MCF 10A (cell line): ENCODE measurements around the gene C2CD4B. TPM values are rescaled to one million over a fixed set of nuclear protein-coding genes. Genes with fewer than 3 reads are reported as not detected.

Source experiments
- BruUV-seq: library from RNA; stranded (reverse); fragments of 400-500 nt; replicated peaks from 2 replicates; lab custom pipeline; 2021; lab: Mats Ljungman, UMichigan
- CTCF ChIA-PET: fragments of 300-600 bp; sonication (Branson Sonifier 250); formaldehyde crosslinking; extraction: SDS; loops from one replicate; lab custom pipeline; 2021; ENCODE audit warnings: antibody characterized with exemption, inconsistent platforms; lab: Yijun Ruan, JAX
- POLR2A ChIA-PET: fragments of 300-600, 350-650 bp; sonication (Branson Sonifier 250); formaldehyde crosslinking; extraction: SDS; loops from one replicate; lab custom pipeline; 2020; ENCODE audit warnings: antibody characterized with exemption, inconsistent platforms; lab: Yijun Ruan, JAX
- DNase-seq: peaks from one replicate; pipeline ENCODE4 v3.0.0-alpha.2; 2018; ENCODE audit not compliant: unreplicated experiment
- H3K27ac Mint-ChIP-seq: one replicate; pipeline ENCODE4 v1.8.0; 2022; ENCODE audit warnings: mild to moderate bottlenecking, low read depth, mixed read lengths; ENCODE audit not compliant: unreplicated experiment
- H3K27me3 Mint-ChIP-seq: one replicate; pipeline ENCODE4 v1.8.0; 2022; ENCODE audit warnings: mixed read lengths; ENCODE audit not compliant: insufficient read depth, unreplicated experiment
- H3K36me3 Mint-ChIP-seq: one replicate; pipeline ENCODE4 v1.8.0; 2022; ENCODE audit warnings: mild to moderate bottlenecking, moderate library complexity, mixed read lengths; ENCODE audit not compliant: insufficient read depth, unreplicated experiment
- H3K4me1 Mint-ChIP-seq: one replicate; pipeline ENCODE4 v1.8.0; 2022; ENCODE audit warnings: mixed read lengths; ENCODE audit not compliant: insufficient read depth, unreplicated experiment
- H3K4me3 Mint-ChIP-seq: one replicate; pipeline ENCODE4 v1.8.0; 2022; ENCODE audit warnings: mild to moderate bottlenecking, moderate library complexity, mixed read lengths; ENCODE audit not compliant: unreplicated experiment
- H3K9me3 Mint-ChIP-seq: one replicate; pipeline ENCODE4 v1.8.0; 2022; ENCODE audit warnings: mixed read lengths; ENCODE audit not compliant: unreplicated experiment
- CTCF ChIP-seq: fragments of 200-600 bp; IDR thresholded peaks from one replicate; pipeline ENCODE4 v1.8.0; 2022; ENCODE audit warnings: antibody characterized with exemption, mild to moderate bottlenecking; ENCODE audit not compliant: unreplicated experiment
- intact Hi-C: fragments of 100-400 bp; cut with micrococcal nuclease; formaldehyde crosslinking; loops from 2 replicates; pipeline ENCODE4 v1.14.1; 2022
- total RNA-seq: library from RNA; stranded (reverse); gene quantifications from 2 replicates; pipeline ENCODE4 v1.2.3, GENCODE V29; 2022

C2CD4B gene
- total RNA-seq, 1 experiment from 2014 or later, result not detected

DNA sequence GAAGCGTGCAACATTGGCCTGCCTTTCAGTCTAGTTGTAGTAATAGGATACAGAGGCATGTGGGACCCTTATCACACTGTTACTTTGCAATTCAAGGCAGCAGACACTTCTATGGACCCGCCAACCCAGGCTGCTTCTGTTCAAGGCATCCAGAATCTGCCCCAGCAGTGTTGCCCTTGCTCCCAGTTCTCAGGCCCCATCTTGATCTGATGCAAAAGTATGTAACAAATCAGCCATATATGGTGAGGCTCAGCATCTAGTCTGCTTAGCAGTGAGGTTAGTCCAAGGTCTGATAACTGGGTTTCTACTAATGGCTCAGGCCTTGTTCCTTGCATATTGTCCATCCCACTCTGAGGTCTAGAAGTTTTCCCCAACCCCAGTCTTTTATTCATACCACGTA lies 17.9 kb downstream of the C2CD4B start:
- Mint-ChIP-seq H3K4me3 (no peak overlapping the region), H3K9me3 (no peaks in the 10 kb centered on the region), H3K27ac (no peak overlapping the region), H3K36me3 (no peaks in the 10 kb centered on the region), H3K27me3 (no peaks in the 10 kb centered on the region), H3K4me1 (no peaks in the 10 kb centered on the region)
- CTCF ChIA-PET, result no interaction called here
- no peak for TF ChIP-seq CTCF
- no TSS peak for BruUV-seq
- no peak for DNase-seq
- intact Hi-C loops, result no loop called here
- POLR2A ChIA-PET, result no interaction called here

DNA sequence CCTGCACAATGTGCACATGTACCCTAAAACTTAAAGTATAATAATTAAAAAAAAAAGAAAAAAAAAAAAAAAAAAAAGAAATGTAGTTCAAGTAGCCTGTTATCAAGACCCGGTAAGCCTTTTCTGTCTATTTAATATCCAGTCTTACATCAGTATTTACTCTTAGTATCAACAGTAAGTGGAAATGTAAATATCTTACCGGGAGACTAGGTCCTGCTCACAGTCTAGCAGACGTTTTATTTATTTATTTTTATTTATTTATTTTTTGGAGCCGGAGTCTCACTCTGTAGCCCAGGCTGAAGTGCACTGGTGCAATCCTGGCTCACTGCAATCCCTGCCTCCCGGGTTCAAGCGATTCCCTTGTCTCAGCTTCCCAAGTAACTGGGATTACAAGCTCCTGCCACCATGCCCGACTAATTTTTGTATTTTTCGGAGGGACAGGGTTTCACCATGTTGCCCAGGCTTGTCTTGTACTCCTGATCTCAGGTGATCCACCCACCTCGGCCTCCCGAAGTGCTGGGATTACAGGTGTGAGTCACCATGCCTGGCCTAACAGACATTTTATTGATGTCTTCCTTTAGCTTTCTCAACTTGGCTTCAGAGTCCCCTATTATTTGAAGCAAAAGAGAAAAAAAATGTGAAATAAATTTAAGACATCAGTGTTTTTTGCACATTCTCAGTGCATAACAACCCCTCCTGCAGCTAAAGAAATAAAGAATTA lies 19.9 kb downstream of the C2CD4B start:
- no peak for DNase-seq
- Mint-ChIP-seq H3K27me3 (no peaks in the 10 kb centered on the region), H3K9me3 (no peaks in the 10 kb centered on the region), H3K36me3 (no peaks in the 10 kb centered on the region), H3K4me1 (peaks cover 9% of the 10 kb centered on the region), H3K4me3 (no peak overlapping the region), H3K27ac (no peak overlapping the region)
- ChIA-PET CTCF (interaction anchor here (0.7 to 1.3 kb wide), 4 partner anchors 20 to 180 kb away, joined by 3 to 5 read pairs (median 4); no protein-coding TSS in a partner anchor), POLR2A (interaction anchor here (1.1 kb wide), 1 partner anchor 104 kb away, joined by 3 read pairs; no protein-coding TSS in a partner anchor)
- BruUV-seq, result no TSS peak
- intact Hi-C loops, result no loop called here
- no peak for TF ChIP-seq CTCF

- H3K9me3 Mint-ChIP-seq, result no peaks in the 10 kb centered on the region
- peaks cover 22% of the 10 kb centered on the region for H3K4me1 Mint-ChIP-seq
- H3K27me3 Mint-ChIP-seq, result no peaks in the 10 kb centered on the region
- CTCF ChIA-PET, result interaction anchor here (0.6 to 1.8 kb wide), 14 partner anchors 11 to 264 kb away, joined by 3 to 6 read pairs (median 3); no protein-coding TSS in a partner anchor
- TF ChIP-seq CTCF, result no peak
- peak; percentile 39 for DNase-seq
- intact Hi-C loops, result loop anchor here (1.0 to 2.0 kb wide), 2 partner anchors 72 to 270 kb away; no protein-coding TSS in a partner anchor
- H3K36me3 Mint-ChIP-seq, result no peaks in the 10 kb centered on the region
- H3K27ac Mint-ChIP-seq, result peak overlapping the region; percentile 34
- POLR2A ChIA-PET, result interaction anchor here (1.0 to 1.3 kb wide), 2 partner anchors 24 to 67 kb away, joined by 3 to 4 read pairs; no protein-coding TSS in a partner anchor
- no TSS peak for BruUV-seq
- no peak overlapping the region for H3K4me3 Mint-ChIP-seq
Observed at GRCh38 chr15:62142736-62143135, 22.3 kb downstream of the C2CD4B start.
